Stimulated activated CD8-positive, alpha-beta memory T cell treated with anti-CD3 and anti-CD28 coated beads, Interleukin-2, amount 100 ng/mL, for 48 hours (primary cell): ENCODE results near the gene AMOTL1.

Experiments
- DNase-seq, 2 donors: peaks; one replicate each; pipeline ENCODE4 v3.0.0-alpha.2; 2020; ENCODE audit warnings: low read depth in 2 of 2

Gene AMOTL1

DNA sequence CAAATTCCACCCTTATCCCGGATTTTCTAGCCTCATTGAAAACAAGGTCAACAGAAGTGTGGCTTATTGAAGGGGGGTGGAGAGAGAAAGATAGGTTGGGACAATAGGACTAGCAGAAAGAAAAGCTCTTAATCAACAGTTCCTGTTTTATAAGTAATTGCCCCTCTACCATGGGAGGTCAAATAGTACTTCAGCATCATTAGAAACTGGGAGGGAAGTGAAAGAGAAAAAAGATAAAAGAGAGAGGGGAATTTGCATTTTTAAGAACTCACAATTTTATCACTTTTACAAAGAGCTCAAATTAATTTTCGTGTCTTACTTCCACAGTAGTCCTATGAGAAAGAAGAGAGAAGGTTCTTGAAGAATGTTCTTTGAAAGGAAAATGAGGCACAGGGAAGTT, 89.2 kb downstream of the AMOTL1 start:
- DNase-seq: no peak

DNA sequence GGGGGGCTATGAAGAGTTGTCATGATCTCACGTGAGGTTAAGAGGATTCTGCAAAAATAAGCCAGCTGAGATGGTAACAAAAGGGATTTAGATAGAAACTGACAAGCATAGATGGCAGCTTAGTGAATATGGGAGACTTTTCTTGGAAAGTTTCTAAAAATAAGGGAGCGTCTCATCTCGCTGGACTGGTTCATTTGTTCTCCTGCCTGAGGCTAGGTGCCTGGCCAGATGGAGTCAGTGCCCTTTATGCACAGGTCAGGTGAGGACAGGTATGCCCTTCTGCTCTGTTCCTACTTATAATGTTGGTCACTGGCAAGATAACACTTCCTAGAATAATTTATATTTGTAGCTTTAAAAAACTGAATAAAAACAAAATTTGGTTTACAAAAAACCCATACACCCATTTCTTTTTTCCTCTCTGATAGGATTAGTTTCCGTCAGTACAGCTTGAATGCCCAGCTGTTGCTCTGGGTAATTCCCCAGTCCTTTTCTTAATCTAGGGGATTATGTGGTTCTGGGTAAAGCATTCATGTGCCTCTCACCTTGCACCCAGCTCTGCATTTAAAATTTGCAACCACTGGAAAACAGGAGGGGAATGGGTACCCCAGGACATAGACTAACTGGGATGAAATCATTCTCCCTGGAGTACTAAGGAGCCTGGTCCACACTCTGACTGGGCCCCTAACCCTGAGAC, 90.0 kb downstream of the AMOTL1 start:
- DNase-seq: no peak

DNA sequence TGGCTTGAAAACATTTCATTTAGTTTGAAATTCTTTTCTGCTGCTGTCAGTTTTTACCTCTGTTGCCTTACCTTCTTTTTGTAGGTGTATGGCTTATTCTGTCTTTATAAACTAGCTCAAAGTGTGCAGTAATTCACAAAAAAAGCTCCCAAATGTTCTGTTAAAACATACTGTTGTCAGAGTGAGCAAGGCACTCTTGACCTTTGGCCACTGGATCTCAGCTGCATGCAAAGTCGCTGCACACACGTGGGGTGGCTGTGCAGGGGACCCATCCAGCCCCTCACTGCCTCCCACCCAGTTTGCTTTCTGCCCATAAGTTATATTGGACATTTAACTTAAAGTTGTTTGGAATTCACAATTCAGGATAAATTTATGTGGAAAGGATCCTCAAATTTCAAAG, 92.2 kb downstream of the AMOTL1 start:
- DNase-seq: no peak

DNA sequence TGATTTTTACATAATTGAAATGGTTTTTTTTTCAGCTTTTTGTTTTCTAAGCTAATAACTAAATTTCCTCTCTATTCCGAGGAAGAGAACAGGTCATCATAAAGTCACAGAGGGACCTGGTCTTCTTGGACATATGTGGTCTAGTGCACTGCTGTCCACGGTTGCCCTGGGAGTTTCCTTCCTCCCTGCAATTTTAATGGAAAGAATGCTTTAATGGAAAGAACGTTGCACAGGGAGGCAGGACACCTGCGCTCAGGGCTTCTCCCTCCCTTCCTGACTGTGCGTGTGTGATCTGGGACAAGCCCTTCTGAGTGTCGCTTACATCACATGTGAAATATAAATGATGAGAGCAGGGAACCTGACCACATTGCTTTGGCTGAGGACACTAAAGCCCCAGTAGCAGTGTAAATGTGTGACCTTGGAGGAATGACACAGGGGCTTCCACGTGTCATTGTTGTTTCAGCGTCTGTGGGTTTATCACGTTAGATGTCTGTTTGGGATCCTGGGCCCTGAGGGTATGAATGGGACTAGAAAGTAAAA, 93.2 kb downstream of the AMOTL1 start:
- no peak for DNase-seq

DNA sequence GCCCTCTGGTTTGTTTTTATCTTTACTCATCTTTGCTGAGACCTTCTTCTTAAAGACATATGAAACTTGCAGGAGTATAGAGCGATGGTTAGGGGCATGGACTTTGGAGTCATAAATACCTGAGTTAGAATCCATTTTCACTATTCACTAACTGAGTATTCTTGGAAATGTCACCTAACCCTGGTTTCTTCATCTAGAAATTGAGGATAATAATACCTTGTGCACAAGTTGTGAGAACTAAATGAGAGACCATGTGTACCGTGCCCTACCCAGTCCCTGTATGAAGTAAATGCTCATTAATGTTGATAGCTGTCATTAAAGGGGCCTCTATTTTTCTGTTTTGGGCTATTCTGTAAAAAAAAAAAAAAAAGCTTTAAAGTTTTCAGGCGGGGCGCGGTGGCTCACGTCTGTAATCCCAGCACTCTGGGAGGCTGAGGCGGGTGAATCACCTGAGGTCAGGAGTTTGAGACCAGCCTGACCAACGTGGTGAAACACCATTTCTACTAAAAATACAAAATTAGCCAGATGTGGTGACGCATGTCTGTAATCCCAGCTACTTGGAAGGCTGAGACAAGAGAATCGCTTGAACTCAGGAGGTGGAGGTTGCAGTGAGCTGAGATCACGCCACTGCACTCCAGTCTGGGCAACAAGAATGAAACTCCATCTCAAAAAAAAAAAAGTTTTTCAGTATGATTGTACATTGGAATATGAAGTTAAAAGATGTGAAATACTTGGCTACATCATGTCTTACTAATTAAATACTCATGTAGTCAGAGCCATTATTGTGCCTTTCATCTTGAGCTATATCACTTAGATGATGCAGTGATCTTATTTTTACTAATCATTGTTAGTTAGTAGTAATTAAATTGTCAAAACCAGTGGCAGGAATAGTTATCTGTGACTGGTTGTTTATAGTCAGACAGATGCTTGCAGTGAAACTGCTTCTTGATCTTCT, 95.0 kb downstream of the AMOTL1 start:
- no peak for DNase-seq

DNA sequence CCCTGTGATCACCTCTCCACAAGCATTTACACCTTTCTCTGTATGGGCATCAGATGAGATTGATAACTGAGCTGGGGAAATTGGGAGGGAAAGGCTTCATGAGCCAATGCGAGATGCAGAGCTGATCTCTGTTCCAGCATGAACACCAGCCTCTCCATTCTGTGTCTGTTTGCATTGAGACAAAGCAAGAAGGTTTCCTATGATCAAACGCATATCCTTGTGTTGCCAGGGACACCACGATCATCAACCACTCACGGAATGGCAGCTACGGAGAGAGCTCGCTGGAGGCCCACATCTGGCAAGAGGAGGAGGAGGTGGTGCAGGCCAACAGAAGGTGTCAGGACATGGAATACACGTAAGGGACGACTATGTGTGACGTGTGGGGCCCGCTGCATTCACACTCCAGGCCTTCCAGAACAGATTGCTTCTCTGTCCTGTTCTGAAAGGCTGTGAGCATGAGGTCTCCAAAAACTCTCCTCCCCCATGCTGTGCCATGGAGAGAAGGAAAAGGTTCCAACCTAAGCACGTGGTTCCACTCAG, 96.4 kb downstream of the AMOTL1 start:
- DNase-seq: no peak

DNA sequence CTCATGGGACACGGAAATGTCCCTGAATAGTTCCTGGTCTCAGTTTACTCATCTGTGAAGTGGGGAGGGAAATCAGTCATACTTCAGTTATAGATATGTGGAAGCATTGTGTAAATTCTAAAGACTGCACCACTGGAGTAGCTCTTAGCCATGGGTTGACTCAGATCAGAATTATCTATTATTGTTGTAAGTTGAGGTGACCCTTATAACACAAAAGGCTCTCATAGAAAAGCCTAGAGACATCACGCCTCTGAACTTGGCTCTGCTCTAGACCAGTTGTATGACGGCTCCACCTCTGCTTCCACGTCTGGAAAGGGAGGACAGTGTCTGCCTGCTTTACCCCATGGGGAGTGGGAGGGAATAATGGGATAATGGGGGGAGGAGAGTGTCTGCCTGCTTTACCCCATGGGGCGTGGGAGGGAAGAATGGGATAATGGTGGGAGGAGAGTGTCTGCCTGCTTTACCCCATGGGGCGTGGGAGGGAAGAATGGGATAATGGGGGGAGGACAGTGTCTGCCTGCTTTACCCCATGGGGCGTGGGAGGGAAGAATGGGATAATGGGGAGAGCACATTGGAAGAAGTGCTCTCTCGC, 98.2 kb downstream of the AMOTL1 start:
- DNase-seq: no peak

DNA sequence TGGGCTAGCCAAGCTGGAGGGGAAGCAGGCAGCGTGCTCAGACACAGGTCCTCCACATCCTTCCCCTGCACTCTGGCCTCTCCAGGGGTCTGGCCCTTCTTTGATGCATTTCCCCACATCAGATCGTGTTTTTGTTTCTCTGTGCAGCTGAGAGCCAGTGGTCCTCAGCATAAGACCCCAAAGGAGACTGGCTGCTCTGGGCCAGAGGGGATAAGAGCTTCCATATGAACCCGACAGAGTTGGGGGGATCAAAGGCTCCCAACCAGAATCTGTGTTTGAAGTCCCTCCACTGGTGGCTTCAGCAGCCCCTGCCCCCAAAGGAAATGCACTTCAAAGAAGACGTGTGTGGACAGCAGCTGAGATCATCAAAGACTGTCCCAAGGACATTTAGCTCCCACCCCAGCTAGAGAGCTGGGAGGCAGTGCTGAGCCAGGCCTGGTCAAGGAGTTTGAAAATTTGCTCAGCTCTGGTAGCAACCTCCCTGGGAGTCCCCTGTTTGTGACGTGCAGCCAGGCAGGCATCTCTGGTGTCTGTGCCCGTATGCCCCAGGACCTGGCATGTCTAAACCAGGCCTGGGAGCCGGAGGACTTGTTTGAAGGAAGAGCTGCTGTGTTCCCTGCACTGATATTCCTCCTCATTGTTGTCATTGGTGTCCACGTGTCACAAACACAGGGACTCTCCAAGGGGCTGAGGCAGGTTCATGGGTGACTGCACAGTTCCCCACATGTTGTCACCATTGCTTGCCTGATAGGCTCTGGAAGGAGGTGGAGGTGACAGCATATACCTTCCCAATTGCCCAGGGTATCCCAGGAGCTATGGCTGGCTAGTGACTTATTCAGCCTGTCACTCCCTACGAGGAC, 99.0 kb downstream of the AMOTL1 start:
- DNase-seq: no peak

DNA sequence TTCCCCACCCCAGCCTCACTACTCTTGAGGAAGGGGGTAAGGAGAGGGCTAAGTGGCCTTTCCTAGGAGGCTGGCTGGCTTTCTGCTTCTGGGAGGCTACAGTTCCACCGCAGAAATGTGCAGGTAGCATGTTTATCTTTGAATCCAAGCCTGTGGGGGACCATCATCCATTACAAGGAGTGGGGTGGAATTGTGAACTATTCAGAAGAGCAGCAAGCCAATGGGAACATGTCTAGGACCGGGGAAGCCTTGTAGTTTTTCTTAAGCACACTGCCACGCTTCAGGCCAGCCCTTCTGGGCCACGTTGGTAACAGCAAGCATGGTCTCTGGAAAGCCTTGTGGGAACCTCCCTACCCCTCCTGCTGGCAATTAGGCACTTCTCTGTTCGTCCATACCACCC, 100.3 kb downstream of the AMOTL1 start:
- no peak for DNase-seq

DNA sequence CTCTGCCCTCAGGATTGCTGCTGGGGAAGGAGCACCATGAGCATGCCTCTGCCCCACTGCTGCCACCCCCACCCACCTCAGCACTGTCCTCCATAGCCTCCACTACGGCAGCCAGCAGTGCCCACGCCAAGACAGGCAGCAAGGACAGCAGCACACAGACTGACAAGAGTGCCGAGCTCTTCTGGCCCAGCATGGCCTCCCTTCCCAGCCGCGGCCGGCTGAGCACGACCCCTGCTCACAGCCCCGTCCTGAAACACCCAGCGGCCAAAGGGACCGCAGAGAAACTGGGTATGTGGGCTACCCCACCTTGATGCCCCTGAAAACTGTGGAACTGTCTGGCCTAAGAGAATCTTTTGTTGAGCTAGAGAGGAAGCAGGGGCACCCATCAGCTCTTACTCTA, 101.0 kb downstream of the AMOTL1 start:
- no peak for DNase-seq

DNA sequence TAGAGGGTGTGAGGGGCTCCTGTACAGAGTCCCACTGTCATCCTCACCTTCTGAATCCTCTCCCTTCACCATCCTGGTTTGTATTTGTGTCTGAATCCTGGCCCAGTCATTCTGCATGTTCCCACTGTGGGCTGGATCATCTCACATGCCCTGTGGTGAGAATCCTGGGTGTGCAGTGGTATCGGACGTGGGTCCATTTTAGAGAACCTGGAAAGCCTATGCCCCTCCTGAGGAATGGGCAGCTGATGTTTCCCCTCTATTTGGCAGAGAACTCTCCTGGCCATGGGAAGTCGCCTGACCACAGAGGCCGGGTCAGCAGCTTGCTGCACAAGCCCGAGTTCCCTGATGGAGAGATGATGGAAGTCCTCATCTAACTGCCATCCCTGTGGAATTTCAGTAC, 102.3 kb downstream of the AMOTL1 start:
- no peak for DNase-seq

DNA sequence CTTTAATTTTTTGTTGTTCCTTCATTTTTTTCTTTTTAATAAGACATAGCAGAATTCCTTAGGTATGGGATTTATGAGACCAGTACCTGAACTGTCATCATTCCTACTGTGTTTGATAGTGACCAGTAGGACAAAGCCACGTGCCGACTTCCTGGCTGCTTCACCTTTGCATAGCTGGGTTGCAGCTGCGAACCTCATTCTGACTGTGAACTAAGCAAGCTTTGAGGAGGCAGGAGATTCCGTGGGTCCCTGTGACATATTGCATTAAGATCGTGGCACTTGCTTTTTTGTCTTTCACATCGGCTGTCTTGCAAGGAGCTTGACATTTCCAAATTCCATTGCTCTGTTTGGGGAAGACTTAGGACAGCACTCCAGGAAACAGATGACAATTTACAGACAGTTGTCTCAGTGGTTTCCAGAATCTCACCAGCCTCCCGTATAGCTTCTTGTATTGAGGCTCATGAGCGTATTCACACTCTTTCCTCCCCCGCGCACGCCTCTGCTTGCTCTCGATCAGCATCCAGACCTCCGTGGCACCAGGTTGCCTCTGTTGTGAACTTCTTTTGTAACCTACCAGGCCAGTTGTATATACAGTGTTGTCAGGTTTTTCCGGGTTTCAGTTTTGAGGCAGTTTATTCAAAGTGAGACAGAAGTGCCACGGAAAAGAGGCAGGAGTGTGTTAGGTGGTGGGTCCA, 103.5 kb downstream of the AMOTL1 start:
- no peak for DNase-seq

DNA sequence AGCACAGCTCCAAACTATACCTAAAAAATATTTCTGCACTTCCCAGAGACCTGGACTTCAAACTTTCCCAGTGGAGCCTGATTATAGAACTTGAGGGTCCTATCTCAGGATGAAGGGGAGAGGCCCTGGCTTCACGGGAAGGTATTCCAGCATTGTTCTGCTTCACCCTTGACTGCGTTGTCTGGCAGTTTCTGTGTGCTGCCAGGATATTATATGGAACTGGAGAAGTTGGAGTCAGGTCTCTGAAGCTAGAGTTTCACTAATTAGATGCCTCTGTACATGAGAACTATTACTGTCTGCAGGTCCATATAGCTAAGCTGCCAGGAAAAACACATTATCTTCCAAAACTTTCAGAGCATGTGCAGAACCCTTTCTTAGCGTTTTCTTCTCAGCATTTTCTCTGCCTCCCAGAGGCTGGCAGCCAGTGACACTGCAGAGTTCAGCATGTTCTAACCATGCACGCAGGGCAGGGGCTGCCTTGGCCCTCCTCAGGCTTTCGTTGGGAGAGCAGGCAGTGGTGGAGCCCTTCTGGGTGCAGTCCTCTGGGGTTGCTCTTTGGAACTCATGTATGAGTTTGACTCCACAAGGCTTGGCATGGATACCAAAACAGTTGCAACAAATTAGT, 105.9 kb downstream of the AMOTL1 start:
- DNase-seq: no peak

DNA sequence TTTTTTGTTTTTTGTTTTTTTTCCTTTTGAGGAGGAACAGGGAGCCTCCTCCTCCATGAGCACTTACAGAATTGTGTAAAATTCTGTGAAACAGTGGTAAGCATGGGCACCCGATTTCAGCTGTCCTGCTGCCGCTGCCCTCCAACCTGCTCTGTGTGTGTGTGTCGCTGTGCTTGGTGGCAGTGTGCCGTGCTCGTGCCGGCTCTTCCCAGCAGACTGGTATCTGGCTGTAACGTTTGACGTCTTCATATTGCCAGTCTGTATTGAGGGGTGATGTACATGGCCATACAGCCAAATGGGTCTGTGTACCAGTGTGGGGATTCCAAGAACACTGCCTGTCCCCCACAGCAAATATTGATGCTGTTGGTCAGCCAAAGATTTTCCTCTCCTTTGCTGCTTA, 108.1 kb downstream of the AMOTL1 start:
- no peak for DNase-seq

DNA sequence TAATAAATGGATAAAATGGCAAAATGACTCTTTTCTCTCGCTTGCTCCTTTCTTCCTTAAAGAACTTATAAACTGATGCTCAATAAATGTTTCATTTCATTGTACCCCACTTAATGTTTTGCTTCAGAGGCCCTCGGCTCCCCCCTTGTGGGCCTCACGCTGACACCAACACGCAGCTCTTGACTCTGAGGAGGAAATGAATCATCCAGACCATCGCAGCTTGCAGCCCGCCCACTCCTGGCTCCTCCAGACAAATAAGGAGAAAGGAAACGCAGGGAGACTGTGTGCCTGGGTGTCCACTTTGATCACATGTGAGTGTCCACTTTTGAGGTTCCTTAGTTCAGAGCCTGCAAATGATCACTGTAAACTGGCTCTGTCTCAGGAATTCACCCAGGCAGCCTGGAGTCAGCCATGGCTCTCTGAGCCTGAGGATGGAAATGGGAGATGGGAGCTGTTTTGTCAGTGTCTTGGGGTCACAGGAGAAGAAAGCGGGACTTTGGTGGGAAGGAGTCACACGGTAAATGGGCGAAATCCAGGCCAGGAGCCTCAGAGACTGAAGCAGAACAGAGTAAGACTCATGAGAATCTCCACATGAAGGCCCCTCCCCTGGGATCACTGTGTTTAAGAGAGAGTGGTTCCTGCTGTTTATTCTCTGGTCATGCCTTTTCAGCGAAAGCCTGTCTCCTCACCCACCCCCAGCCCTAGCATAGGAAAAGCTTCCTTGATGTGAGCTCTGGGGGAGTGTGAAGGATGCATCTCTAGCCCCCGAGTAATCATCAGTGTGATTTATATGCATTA, 108.7 kb downstream of the AMOTL1 start:
- DNase-seq: peak; percentile 49 to 50

DNA sequence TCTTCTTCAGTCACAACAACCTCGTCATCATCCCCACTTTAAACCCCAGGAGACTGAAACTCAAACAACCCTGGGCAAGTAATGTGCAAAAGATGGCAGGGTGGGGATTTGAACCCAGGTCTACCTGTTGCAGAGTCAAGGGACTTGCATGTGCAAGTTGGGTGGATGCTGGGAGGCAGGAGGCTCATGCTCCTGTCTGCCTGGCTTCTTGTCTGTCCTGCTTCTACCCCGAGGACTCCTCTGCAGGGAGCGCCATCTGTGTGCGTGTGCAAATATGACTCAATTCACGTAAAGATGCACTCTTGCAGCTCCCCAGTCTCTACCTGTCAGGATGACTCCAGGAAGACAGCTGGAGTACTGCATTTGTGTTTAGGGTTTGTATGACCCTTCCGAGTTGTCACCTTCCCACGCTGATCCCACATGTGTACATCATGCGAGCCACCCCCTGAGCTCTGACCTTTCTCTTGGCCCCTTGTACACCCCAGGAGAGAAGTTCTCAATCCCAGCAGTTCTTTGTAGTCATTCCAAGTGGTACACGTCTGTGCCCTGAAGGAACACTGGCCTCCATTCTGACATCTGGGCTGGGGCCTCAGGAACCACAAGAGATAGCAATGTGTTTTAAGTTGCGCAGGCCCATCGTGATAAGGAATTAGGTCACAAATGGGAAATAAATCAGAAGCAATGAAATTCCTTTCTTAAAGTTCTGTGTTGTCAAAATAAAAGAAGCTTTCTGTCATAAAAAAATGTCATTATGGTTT, 109.5 kb downstream of the AMOTL1 start:
- DNase-seq: no peak

DNA sequence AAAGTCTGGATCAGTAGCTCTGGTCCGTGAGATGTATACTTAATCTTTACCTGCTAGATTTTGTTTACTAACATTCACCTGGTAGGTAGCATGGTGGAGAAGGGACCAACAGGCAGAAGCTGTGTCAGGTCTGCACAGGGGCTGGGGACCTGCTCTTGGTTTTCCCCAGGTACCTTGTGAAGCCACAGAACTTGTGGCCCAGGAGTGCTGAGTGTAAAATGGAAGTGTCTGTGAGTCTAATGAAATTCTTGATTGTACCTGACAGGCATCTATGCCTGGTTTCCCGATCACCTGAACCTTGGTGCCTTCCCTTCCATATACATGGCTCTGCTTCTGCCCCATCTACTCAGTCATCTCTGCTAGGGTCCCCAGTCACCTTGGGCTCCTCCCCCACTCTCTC, 110.8 kb downstream of the AMOTL1 start:
- DNase-seq: no peak

DNA sequence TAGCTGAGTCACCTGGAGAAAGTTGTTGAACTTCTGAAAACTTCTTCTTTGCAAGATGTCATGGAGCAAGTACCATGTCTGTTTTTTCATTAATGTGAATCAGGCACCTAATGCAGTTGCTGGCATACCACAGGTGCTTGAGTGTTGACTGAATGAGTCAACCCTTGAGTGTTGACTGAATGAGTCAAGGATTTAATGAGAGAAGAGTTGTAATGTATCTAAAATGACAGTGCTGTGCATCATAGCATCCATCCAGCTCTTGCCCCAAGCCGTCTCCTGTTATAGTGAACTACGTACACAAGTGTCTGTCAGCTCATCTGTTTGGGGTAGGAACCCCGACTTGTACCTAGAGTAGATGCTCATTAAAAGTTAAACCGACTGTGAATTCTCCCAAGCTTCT, 112.1 kb downstream of the AMOTL1 start:
- DNase-seq: no peak

DNA sequence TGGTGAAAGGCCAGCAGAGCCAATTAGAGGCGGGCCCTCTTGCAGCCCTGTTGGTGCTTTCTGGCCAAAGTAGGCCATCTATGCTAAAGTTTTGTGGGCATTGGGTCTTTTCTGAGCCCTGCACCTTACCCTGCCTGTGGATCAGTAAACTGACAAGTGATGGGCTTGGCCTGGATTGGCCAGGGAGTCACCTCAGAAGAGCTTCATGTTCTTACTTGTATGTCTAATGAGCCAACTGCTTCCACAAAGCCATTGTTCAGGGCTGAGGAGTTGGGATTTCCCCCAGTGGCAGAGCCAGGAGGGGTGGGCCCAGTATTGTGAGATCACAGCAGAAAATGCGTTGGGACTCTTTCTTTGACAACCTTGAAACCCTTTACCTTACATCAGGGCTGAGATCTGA, 114.8 kb downstream of the AMOTL1 start:
- no peak for DNase-seq
